PC-9 (cell line): ENCODE results near the gene TMEM179.

ENCODE experiments used
- EZH2 ChIP-seq: fragments of 200-600 bp; sonication (generic); IDR thresholded peaks from 2 replicates; pipeline ENCODE4 v1.8.0; 2017; ENCODE audit warnings: antibody characterized with exemption, low read depth
- TF ChIP-seq, protein P1 (sequence below): fragments of 200-600 bp; sonication (generic); conservative IDR thresholded peaks from 2 replicates; pipeline ENCODE4 v1.6.1; 2017; ENCODE audit warnings: mixed run types, antibody characterized with exemption, mild to moderate bottlenecking, moderate library complexity

DNA sequence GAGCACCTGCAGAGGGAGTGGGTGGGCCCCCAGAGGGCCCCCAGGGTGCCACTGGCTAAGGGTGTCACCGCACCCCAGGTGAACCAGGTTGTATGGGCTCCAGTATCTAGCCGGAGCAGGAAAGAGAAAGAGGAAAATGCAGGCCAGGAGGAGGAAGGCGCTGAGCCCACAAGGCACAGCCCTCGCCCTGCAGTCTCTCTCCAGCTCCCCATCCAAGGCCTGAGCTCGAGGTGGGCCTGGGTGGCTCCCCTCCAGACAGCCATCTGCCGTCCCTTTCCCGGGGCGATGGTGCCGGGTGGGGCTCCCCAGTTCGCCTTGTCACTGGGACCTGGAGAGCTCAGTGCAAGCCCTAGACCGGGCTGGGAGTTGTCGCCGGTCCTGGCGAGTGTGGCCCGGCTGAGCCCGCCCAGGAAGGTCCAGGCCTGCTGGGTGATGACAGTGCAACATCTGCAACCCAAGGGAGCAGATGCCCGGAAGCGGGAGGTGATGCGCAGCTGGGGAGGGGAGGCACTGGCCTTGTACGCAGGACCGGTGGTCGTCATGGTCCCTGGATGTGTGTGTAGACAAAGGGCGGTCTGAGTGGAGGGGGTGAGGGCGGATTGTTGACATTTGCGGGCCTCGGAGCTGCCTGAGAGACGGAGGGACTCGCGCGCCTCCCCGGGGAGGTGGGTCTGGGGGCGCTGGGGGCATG is 716 bp downstream of the TMEM179 start:
- TF ChIP-seq, protein P1, sequence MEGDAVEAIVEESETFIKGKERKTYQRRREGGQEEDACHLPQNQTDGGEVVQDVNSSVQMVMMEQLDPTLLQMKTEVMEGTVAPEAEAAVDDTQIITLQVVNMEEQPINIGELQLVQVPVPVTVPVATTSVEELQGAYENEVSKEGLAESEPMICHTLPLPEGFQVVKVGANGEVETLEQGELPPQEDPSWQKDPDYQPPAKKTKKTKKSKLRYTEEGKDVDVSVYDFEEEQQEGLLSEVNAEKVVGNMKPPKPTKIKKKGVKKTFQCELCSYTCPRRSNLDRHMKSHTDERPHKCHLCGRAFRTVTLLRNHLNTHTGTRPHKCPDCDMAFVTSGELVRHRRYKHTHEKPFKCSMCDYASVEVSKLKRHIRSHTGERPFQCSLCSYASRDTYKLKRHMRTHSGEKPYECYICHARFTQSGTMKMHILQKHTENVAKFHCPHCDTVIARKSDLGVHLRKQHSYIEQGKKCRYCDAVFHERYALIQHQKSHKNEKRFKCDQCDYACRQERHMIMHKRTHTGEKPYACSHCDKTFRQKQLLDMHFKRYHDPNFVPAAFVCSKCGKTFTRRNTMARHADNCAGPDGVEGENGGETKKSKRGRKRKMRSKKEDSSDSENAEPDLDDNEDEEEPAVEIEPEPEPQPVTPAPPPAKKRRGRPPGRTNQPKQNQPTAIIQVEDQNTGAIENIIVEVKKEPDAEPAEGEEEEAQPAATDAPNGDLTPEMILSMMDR: no peak
- TF ChIP-seq EZH2: no peak
